Measurements from ENCODE around the gene UGT1A7. TPM values are rescaled to one million over a fixed set of nuclear protein-coding genes. Genes with fewer than 3 reads are reported as not detected.

UGT1A7 gene
- polyA plus RNA-seq, 1 donor (not counting 4 experiments of a cell fraction or from before 2014, with no cell fraction given): 0.87 TPM

GRCh38 chr2:233689031-233689430, 7.3 kb downstream of the UGT1A7 start:
- FAIRE-seq (no peak), DNase-seq (ENCODE audit: low read depth, low spot score) (no peak)
- H3K9ac ChIP-seq (ENCODE audit: control insufficient read depth, extremely low read depth, insufficient read depth, low read length): no peak overlapping the region
- no peaks in the 10 kb centered on the region for H4K20me1 ChIP-seq (ENCODE audit: control insufficient read depth, extremely low read depth, insufficient read depth, low read length)
- peaks cover 40% of the 10 kb centered on the region for H3K4me1 ChIP-seq (ENCODE audit: control insufficient read depth, extremely low read depth, insufficient read depth, low read length)
- no peak overlapping the region for H2AFZ ChIP-seq (ENCODE audit: control insufficient read depth, low read length)
- peaks cover 0 to 4% of the 10 kb centered on the region in 2 experiments for H3K36me3 ChIP-seq (ENCODE audit: control insufficient read depth in 2 of 2, extremely low read depth in 1 of 2, insufficient read depth in 2 of 2, low read length in 2 of 2)
- no peak overlapping the region for H3K4me2 ChIP-seq (ENCODE audit: control insufficient read depth, extremely low read depth, insufficient read depth, low read depth, low read length)
- TF ChIP-seq CTCF (optimal IDR thresholded peaks at IDR 0.05 in 1 of 3, IDR thresholded peaks at IDR 0.05 in 1 of 3, conservative IDR thresholded peaks at IDR 0.05 in 1 of 3; ENCODE audit: extremely low read depth in 1 of 3, insufficient read depth in 2 of 3, low read length in 3 of 3): no peak
- no peak for TF ChIP-seq EZH2 (IDR thresholded peaks at IDR 0.05; ENCODE audit: low read length)
- no peaks in the 10 kb centered on the region for H3K9me1 ChIP-seq (ENCODE audit: control insufficient read depth, extremely low read depth, insufficient read depth, low read length)
- H3K4me3 ChIP-seq (ENCODE audit: control insufficient read depth in 2 of 3, extremely low read depth in 1 of 3, insufficient read depth in 2 of 3, low read depth in 1 of 3, low read length in 3 of 3): no peak overlapping the region
- dilution Hi-C loops (cut with MboI; ENCODE audit: extremely low pct_ligation_motif_present, low sequenced_read_pairs): no loop called here
- H3K27me3 ChIP-seq (ENCODE audit: control insufficient read depth, extremely low read depth, insufficient read depth, low read length): no peaks in the 10 kb centered on the region
- peaks cover 25% of the 10 kb centered on the region for H3K79me2 ChIP-seq (ENCODE audit: control insufficient read depth, insufficient read depth, low read length)
- H3K9me3 ChIP-seq (ENCODE audit: control insufficient read depth, low read depth, low read length): no peaks in the 10 kb centered on the region
- H3K27ac ChIP-seq (ENCODE audit: control insufficient read depth, insufficient read depth, low read length): no peak overlapping the region

GRCh38 chr2:233689501-233689900, 7.8 kb downstream of the UGT1A7 start:
- no peaks in the 10 kb centered on the region for H3K9me1 ChIP-seq (ENCODE audit: control insufficient read depth, extremely low read depth, insufficient read depth, low read length)
- H3K4me1 ChIP-seq (ENCODE audit: control insufficient read depth, extremely low read depth, insufficient read depth, low read length): peaks cover 45% of the 10 kb centered on the region
- H3K9ac ChIP-seq (ENCODE audit: control insufficient read depth, extremely low read depth, insufficient read depth, low read length): no peak overlapping the region
- dilution Hi-C loops (cut with MboI; ENCODE audit: extremely low pct_ligation_motif_present, low sequenced_read_pairs): no loop called here
- peaks cover 0 to 5% of the 10 kb centered on the region in 2 experiments for H3K36me3 ChIP-seq (ENCODE audit: control insufficient read depth in 2 of 2, extremely low read depth in 1 of 2, insufficient read depth in 2 of 2, low read length in 2 of 2)
- H2AFZ ChIP-seq (ENCODE audit: control insufficient read depth, low read length): no peak overlapping the region
- H3K79me2 ChIP-seq (ENCODE audit: control insufficient read depth, insufficient read depth, low read length): peaks cover 29% of the 10 kb centered on the region
- no peaks in the 10 kb centered on the region for H3K9me3 ChIP-seq (ENCODE audit: control insufficient read depth, low read depth, low read length)
- no peak overlapping the region for H3K27ac ChIP-seq (ENCODE audit: control insufficient read depth, insufficient read depth, low read length)
- no peak overlapping the region for H3K4me3 ChIP-seq (ENCODE audit: control insufficient read depth in 2 of 3, extremely low read depth in 1 of 3, insufficient read depth in 2 of 3, low read depth in 1 of 3, low read length in 3 of 3)
- FAIRE-seq (no peak), DNase-seq (ENCODE audit: low read depth, low spot score) (no peak)
- no peaks in the 10 kb centered on the region for H3K27me3 ChIP-seq (ENCODE audit: control insufficient read depth, extremely low read depth, insufficient read depth, low read length)
- no peaks in the 10 kb centered on the region for H4K20me1 ChIP-seq (ENCODE audit: control insufficient read depth, extremely low read depth, insufficient read depth, low read length)
- TF ChIP-seq EZH2 (IDR thresholded peaks at IDR 0.05; ENCODE audit: low read length) (no peak), CTCF (optimal IDR thresholded peaks at IDR 0.05 in 1 of 3, IDR thresholded peaks at IDR 0.05 in 1 of 3, conservative IDR thresholded peaks at IDR 0.05 in 1 of 3; ENCODE audit: extremely low read depth in 1 of 3, insufficient read depth in 2 of 3, low read length in 3 of 3) (no peak)
- no peak overlapping the region for H3K4me2 ChIP-seq (ENCODE audit: control insufficient read depth, extremely low read depth, insufficient read depth, low read depth, low read length)
